ENCODE measurements around the gene TAAR6. TPM values are rescaled to one million over a fixed set of nuclear protein-coding genes. Genes with fewer than 3 reads are reported as not detected.

Gene TAAR6
- total RNA-seq, result not detected

- no peak within 1 kb of the TSS for H3K4me3 ChIP-seq (ENCODE audit: low read depth, poor library complexity, severe bottlenecking)
- TF ChIP-seq CTCF (IDR thresholded peaks at IDR 0.05) (no peak), POLR2A (IDR thresholded peaks at IDR 0.05) (no peak)
- 80 to 85% methylated on average over 15 of the region's 15 CpGs for WGBS, 2 donors
- intact Hi-C loops (cut with DNase I; ENCODE audit: low total_unique reads), result no loop called here
- no peak for DNase-seq (ENCODE audit: low spot score in 2 of 2)
These were observed at the start of gene TAAR6 for GRCh38 chr6:132570221-132570777. TAAR6 (plus strand) TSS chr6:132570322; CDS start chr6:132570322, 0 bp downstream.

- no peak overlapping the region for H3K4me3 ChIP-seq (ENCODE audit: low read depth, poor library complexity, severe bottlenecking)
- WGBS, 2 donors, result 61 to 69% methylated on average over 2 of the region's 2 CpGs
- intact Hi-C loops (cut with DNase I; ENCODE audit: low total_unique reads), result no loop called here
- TF ChIP-seq POLR2A (IDR thresholded peaks at IDR 0.05) (no peak), CTCF (IDR thresholded peaks at IDR 0.05) (no peak)
- no peak for DNase-seq (ENCODE audit: low spot score in 2 of 2)
These were observed 49.2 kb upstream of the TAAR6 start for GRCh38 chr6:132520953-132521352.

GRCh38 chr6:132524646-132525045 is 45.5 kb upstream of the TAAR6 start:
- TF ChIP-seq CTCF (IDR thresholded peaks at IDR 0.05) (no peak), POLR2A (IDR thresholded peaks at IDR 0.05) (no peak)
- no peak overlapping the region for H3K4me3 ChIP-seq (ENCODE audit: low read depth, poor library complexity, severe bottlenecking)
- intact Hi-C loops (cut with DNase I; ENCODE audit: low total_unique reads), result no loop called here
- WGBS, 2 donors, result 72 to 79% methylated on average over 5 of the region's 5 CpGs
- no peak for DNase-seq (ENCODE audit: low spot score in 2 of 2)

- no peak for TF ChIP-seq CTCF (IDR thresholded peaks at IDR 0.05)
- no peak for TF ChIP-seq POLR2A (IDR thresholded peaks at IDR 0.05)
- intact Hi-C loops (cut with DNase I; ENCODE audit: low total_unique reads), result no loop called here
- WGBS, 2 donors, result 86 to 91% methylated on average over 4 of the region's 4 CpGs
- no peak for DNase-seq (ENCODE audit: low spot score in 2 of 2)
- no peak overlapping the region for H3K4me3 ChIP-seq (ENCODE audit: low read depth, poor library complexity, severe bottlenecking)
These were observed 44.3 kb upstream of the TAAR6 start for GRCh38 chr6:132525866-132526265.

- intact Hi-C loops (cut with DNase I; ENCODE audit: low total_unique reads), result no loop called here
- no peak overlapping the region for H3K4me3 ChIP-seq (ENCODE audit: low read depth, poor library complexity, severe bottlenecking)
- TF ChIP-seq POLR2A (IDR thresholded peaks at IDR 0.05) (no peak), CTCF (IDR thresholded peaks at IDR 0.05) (no peak)
- WGBS, 2 donors, result 55 to 61% methylated on average over 2 of the region's 2 CpGs
- DNase-seq (ENCODE audit: low spot score in 2 of 2), result no peak
These were observed 43.7 kb upstream of the TAAR6 start for GRCh38 chr6:132526461-132526860.

- TF ChIP-seq POLR2A (IDR thresholded peaks at IDR 0.05) (no peak), CTCF (IDR thresholded peaks at IDR 0.05) (no peak)
- 68 to 71% methylated on average over 6 of the region's 6 CpGs for WGBS, 2 donors
- intact Hi-C loops (cut with DNase I; ENCODE audit: low total_unique reads), result no loop called here
These were observed 42.3 kb upstream of the TAAR6 start for GRCh38 chr6:132527791-132528190.

More at GRCh38 chr6:132527791-132528190, 42.3 kb upstream of the TAAR6 start:
- H3K4me3 ChIP-seq (ENCODE audit: low read depth, poor library complexity, severe bottlenecking), result no peak overlapping the region
- no peak for DNase-seq (ENCODE audit: low spot score in 2 of 2)
